HEK293 (cell line): ENCODE measurements around the gene AGGF1.
A peak's percentile ranks its signal among the peaks of the same experiment; 100 is the strongest.

Experiments used
- AEBP2 ChIP-seq: fragments of 450-650 bp; formaldehyde crosslinking; IDR thresholded peaks from 2 replicates; pipeline ENCODE4 v1.5.1; 2016; ENCODE audit warnings: missing biosample characterization, missing genetic modification characterization, borderline replicate concordance
- EGR2 ChIP-seq: fragments of 450-650 bp; formaldehyde crosslinking; IDR thresholded peaks from 2 replicates; pipeline ENCODE4 v1.5.1; 2016; ENCODE audit warnings: low read depth, missing biosample characterization, missing genetic modification characterization
- GLIS1 ChIP-seq: fragments of 450-650 bp; formaldehyde crosslinking; IDR thresholded peaks from 2 replicates; pipeline ENCODE4 v1.5.1; 2016; ENCODE audit warnings: missing biosample characterization, missing genetic modification characterization
- KLF1 ChIP-seq: fragments of 450-650 bp; formaldehyde crosslinking; IDR thresholded peaks from 2 replicates; pipeline ENCODE4 v1.5.1; 2016; ENCODE audit warnings: missing biosample characterization, missing genetic modification characterization
- PRDM2 ChIP-seq: fragments of 450-650 bp; formaldehyde crosslinking; IDR thresholded peaks from 2 replicates; pipeline ENCODE4 v1.5.1; 2016; ENCODE audit warnings: missing biosample characterization, missing genetic modification characterization, borderline replicate concordance
- TCF7L2 ChIP-seq: IDR thresholded peaks from 2 replicates; pipeline ENCODE4 v1.6.1; 2011; ENCODE audit warnings: low read depth, mild to moderate bottlenecking, inconsistent platforms, low read length, moderate library complexity, borderline replicate concordance
- YY1 ChIP-seq: fragments of 450-650 bp; formaldehyde crosslinking; IDR thresholded peaks from 2 replicates; pipeline ENCODE4 v1.5.1; 2018; ENCODE audit warnings: missing biosample characterization, missing genetic modification characterization
- ZBTB48 ChIP-seq: fragments of 450-650 bp; formaldehyde crosslinking; IDR thresholded peaks from 2 replicates; pipeline ENCODE4 v1.5.1; 2016; ENCODE audit warnings: missing biosample characterization, missing genetic modification characterization
- ZIC2 ChIP-seq: fragments of 450-650 bp; formaldehyde crosslinking; IDR thresholded peaks from 2 replicates; pipeline ENCODE4 v1.5.1; 2016; ENCODE audit warnings: missing biosample characterization, missing genetic modification characterization
- ZNF112 ChIP-seq: fragments of 450-650 bp; formaldehyde crosslinking; IDR thresholded peaks from 2 replicates; pipeline ENCODE4 v1.5.0; 2017; ENCODE audit warnings: missing biosample characterization, missing genetic modification characterization
- ZNF114 ChIP-seq: fragments of 450-650 bp; formaldehyde crosslinking; IDR thresholded peaks from 2 replicates; pipeline ENCODE4 v1.5.0; 2017; ENCODE audit warnings: missing biosample characterization, missing genetic modification characterization
- ZNF133 ChIP-seq: fragments of 450-650 bp; formaldehyde crosslinking; IDR thresholded peaks from 2 replicates; pipeline ENCODE4 v1.5.1; 2016; ENCODE audit warnings: missing biosample characterization, missing genetic modification characterization
- ZNF19 ChIP-seq: fragments of 450-650 bp; formaldehyde crosslinking; IDR thresholded peaks from 2 replicates; pipeline ENCODE4; 2016; ENCODE audit warnings: missing biosample characterization, missing genetic modification characterization, low read depth
- ZNF391 ChIP-seq: fragments of 450-650 bp; formaldehyde crosslinking; IDR thresholded peaks from 2 replicates; pipeline ENCODE4 v1.5.1; 2016; ENCODE audit warnings: low read depth, missing biosample characterization, missing genetic modification characterization, borderline replicate concordance
- ZNF426 ChIP-seq: fragments of 450-650 bp; formaldehyde crosslinking; IDR thresholded peaks from 2 replicates; pipeline ENCODE4 v1.5.1; 2017; ENCODE audit warnings: missing biosample characterization, missing genetic modification characterization, mild to moderate bottlenecking, inconsistent platforms, moderate library complexity
- ZNF514 ChIP-seq: fragments of 450-650 bp; formaldehyde crosslinking; IDR thresholded peaks from 2 replicates; pipeline ENCODE4 v1.5.1; 2016; ENCODE audit warnings: missing biosample characterization, missing genetic modification characterization
- ZNF548 ChIP-seq: fragments of 450-650 bp; formaldehyde crosslinking; IDR thresholded peaks from 2 replicates; pipeline ENCODE4 v1.5.1; 2016; ENCODE audit warnings: missing biosample characterization, missing genetic modification characterization
- ZNF558 ChIP-seq: fragments of 450-650 bp; formaldehyde crosslinking; IDR thresholded peaks from 2 replicates; pipeline ENCODE4 v1.5.1; 2016; ENCODE audit warnings: missing biosample characterization, missing genetic modification characterization
- ZNF747 ChIP-seq: fragments of 450-650 bp; formaldehyde crosslinking; IDR thresholded peaks from 2 replicates; pipeline ENCODE4 v1.5.1; 2016; ENCODE audit warnings: missing biosample characterization, missing genetic modification characterization
- ZNF76 ChIP-seq: fragments of 450-650 bp; formaldehyde crosslinking; IDR thresholded peaks from 2 replicates; pipeline ENCODE4; 2016; ENCODE audit warnings: low read depth, missing biosample characterization, missing genetic modification characterization, borderline replicate concordance
- ZSCAN18 ChIP-seq: fragments of 450-650 bp; formaldehyde crosslinking; IDR thresholded peaks from 2 replicates; pipeline ENCODE4 v1.5.1; 2016; ENCODE audit warnings: missing biosample characterization, missing genetic modification characterization
- ZSCAN30 ChIP-seq: fragments of 450-650 bp; IDR thresholded peaks from 2 replicates; pipeline ENCODE4 v1.5.1; 2018; ENCODE audit warnings: missing biosample characterization, mild to moderate bottlenecking, missing genetic modification characterization, moderate library complexity
- TF ChIP-seq, protein P1 (sequence below): fragments of 450-650 bp; formaldehyde crosslinking; IDR thresholded peaks from 2 replicates; pipeline ENCODE4 v1.5.1; 2017; ENCODE audit warnings: missing biosample characterization, missing genetic modification characterization
- TF ChIP-seq, protein P2 (sequence below): fragments of 450-650 bp; formaldehyde crosslinking; IDR thresholded peaks from 2 replicates; pipeline ENCODE4 v1.5.1; 2016; ENCODE audit warnings: missing biosample characterization, missing genetic modification characterization
- TF ChIP-seq, protein P3 (sequence below): fragments of 450-650 bp; formaldehyde crosslinking; optimal IDR thresholded peaks from 2 replicates; pipeline ENCODE3; 2016; ENCODE audit warnings: missing biosample characterization, mild to moderate bottlenecking, missing genetic modification characterization

AGGF1 gene

DNA sequence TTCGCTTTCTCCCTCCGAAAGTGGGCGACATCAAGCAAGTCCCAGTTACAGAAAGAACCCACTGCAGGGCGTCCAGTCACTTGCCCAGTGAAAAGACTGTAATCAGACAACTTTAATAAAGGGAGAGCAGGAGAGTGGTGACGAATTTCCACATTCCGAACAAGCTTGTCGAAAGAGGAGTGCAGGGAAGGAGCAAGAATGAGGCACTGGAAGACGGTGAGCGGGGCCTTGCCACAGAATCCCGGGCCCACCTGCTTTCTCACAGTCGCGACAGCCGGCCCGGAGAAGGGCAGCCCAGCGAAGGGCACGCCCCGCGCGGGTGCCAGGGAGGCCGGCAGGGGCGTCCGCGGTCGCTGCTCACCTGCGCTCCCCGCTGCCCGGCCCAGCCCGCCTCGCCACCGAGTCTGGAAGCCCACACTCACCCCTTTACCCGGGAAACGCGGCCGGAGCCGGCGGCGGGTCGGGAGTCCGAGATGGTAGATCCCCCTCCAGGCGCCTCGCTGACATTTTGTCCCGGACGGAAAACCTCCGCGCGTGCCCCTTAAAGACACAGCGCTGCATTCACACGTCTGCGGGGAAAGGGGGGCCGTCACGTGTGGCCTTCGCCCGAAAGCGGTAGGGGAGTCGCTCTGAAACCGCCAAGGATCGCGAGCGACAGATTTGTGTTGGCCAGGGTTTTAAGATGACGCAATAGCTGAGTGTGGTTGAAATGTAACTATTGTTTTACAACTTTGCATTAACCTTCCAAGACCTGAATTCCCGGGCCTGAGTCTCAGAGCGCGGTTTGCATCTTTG, 56.7 kb downstream of the AGGF1 start, which contains the start of gene ZBED3 (continued):
- TF ChIP-seq AEBP2 (tag by site-specific recombination) = no peak
- TF ChIP-seq, protein P1, sequence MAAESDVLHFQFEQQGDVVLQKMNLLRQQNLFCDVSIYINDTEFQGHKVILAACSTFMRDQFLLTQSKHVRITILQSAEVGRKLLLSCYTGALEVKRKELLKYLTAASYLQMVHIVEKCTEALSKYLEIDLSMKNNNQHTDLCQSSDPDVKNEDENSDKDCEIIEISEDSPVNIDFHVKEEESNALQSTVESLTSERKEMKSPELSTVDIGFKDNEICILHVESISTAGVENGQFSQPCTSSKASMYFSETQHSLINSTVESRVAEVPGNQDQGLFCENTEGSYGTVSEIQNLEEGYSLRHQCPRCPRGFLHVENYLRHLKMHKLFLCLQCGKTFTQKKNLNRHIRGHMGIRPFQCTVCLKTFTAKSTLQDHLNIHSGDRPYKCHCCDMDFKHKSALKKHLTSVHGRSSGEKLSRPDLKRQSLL (tag by site-specific recombination) = no peak
- no peak for TF ChIP-seq ZNF747 (tag by site-specific recombination)
- TF ChIP-seq ZSCAN18 (tag by site-specific recombination) = no peak
- no peak for TF ChIP-seq ZNF514
- TF ChIP-seq KLF1 = 0 out of 2 replicates have a peak, but pooled peaks have one; percentile 20
- TF ChIP-seq, protein P2, sequence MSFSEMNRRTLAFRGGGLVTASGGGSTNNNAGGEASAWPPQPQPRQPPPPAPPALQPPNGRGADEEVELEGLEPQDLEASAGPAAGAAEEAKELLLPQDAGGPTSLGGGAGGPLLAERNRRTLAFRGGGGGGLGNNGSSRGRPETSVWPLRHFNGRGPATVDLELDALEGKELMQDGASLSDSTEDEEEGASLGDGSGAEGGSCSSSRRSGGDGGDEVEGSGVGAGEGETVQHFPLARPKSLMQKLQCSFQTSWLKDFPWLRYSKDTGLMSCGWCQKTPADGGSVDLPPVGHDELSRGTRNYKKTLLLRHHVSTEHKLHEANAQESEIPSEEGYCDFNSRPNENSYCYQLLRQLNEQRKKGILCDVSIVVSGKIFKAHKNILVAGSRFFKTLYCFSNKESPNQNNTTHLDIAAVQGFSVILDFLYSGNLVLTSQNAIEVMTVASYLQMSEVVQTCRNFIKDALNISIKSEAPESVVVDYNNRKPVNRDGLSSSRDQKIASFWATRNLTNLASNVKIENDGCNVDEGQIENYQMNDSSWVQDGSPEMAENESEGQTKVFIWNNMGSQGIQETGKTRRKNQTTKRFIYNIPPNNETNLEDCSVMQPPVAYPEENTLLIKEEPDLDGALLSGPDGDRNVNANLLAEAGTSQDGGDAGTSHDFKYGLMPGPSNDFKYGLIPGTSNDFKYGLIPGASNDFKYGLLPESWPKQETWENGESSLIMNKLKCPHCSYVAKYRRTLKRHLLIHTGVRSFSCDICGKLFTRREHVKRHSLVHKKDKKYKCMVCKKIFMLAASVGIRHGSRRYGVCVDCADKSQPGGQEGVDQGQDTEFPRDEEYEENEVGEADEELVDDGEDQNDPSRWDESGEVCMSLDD = peak; percentile 86; the same call in 1 of the 2 replicates
- TF ChIP-seq EGR2 = no peak
- TF ChIP-seq, protein P3, sequence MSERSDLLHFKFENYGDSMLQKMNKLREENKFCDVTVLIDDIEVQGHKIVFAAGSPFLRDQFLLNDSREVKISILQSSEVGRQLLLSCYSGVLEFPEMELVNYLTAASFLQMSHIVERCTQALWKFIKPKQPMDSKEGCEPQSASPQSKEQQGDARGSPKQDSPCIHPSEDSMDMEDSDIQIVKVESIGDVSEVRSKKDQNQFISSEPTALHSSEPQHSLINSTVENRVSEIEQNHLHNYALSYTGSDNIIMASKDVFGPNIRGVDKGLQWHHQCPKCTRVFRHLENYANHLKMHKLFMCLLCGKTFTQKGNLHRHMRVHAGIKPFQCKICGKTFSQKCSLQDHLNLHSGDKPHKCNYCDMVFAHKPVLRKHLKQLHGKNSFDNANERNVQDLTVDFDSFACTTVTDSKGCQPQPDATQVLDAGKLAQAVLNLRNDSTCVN (tag by site-specific recombination) = peak; percentile 85
- no peak for TF ChIP-seq ZNF19 (tag by site-specific recombination)
- no peak for TF ChIP-seq ZNF76
- no peak for TF ChIP-seq ZIC2 (tag by site-specific recombination)
- 0 out of 2 replicates have a peak, but pooled peaks have one; percentile 17 for TF ChIP-seq ZNF548 (tag by site-specific recombination)
- no peak for TF ChIP-seq PRDM2 (tag by site-specific recombination)
- TF ChIP-seq TCF7L2 = no peak
- TF ChIP-seq ZNF558 (tag by site-specific recombination) = peak; percentile 75; the same call in 1 of the 2 replicates
- TF ChIP-seq ZNF114 (tag by site-specific recombination) = no peak
- no peak for TF ChIP-seq ZBTB48 (tag by site-specific recombination)
- TF ChIP-seq ZNF112 = no peak
- peak; percentile 44; the same call in 1 of the 2 replicates for TF ChIP-seq GLIS1
- 0 out of 2 replicates have a peak, but pooled peaks have one; percentile 56 for TF ChIP-seq ZSCAN30
- no peak for TF ChIP-seq ZNF133
- no peak for TF ChIP-seq ZNF426 (tag by site-specific recombination)
- TF ChIP-seq YY1 (tag by site-specific recombination) = peak; percentile 40; the same call in 1 of the 2 replicates
- no peak for TF ChIP-seq ZNF391 (tag by site-specific recombination)
